GM23338 (cell line): ENCODE measurements around the gene CNTNAP2. TPM values are rescaled to one million over a fixed set of nuclear protein-coding genes. Genes with fewer than 3 reads are reported as not detected.

Source experiments
- ATAC-seq: fragments of 200-7000 bp; cut with Tn5 transposase; 3 replicates; pipeline ENCODE4 v1.9.1; 2020
- DNase-seq: peaks from one replicate; pipeline ENCODE4 v3.0.0-alpha.2; 2015; ENCODE audit warnings: low spot score
- H2AFZ ChIP-seq: fragments of 200-600 bp; sonication (generic); 2 replicates; pipeline ENCODE4 v1.8.0; 2016; ENCODE audit warnings: antibody characterized with exemption, mild to moderate bottlenecking, moderate library complexity
- H3F3A ChIP-seq: fragments of 200-600 bp; sonication (generic); replicated peaks from 2 replicates; pipeline ENCODE4 v1.8.0; 2017; ENCODE audit warnings: antibody characterized with exemption, mixed run types, low read depth
- H3K27ac ChIP-seq: fragments of 200-600 bp; sonication (generic); 2 replicates; pipeline ENCODE4 v1.6.1; 2016; ENCODE audit warnings: low read depth
- H3K27me3 ChIP-seq: fragments of 200-600 bp; sonication (generic); 2 replicates; pipeline ENCODE4 v1.8.0; 2016; ENCODE audit warnings: mild to moderate bottlenecking, mixed run types, moderate library complexity; ENCODE audit not compliant: insufficient read depth
- H3K36me3 ChIP-seq: fragments of 200-600 bp; sonication (generic); 2 replicates; pipeline ENCODE4 v1.8.0; 2016; ENCODE audit warnings: mild to moderate bottlenecking; ENCODE audit not compliant: insufficient read depth
- H3K4me1 ChIP-seq: fragments of 200-600 bp; sonication (generic); 2 replicates; pipeline ENCODE4 v1.8.0; 2016; ENCODE audit warnings: mild to moderate bottlenecking, moderate library complexity; ENCODE audit not compliant: insufficient read depth
- H3K4me2 ChIP-seq: fragments of 200-600 bp; sonication (generic); 2 replicates; pipeline ENCODE4 v1.7.1; 2017; ENCODE audit warnings: mixed run types
- H3K4me3 ChIP-seq: fragments of 200-600 bp; sonication (generic); 2 replicates; pipeline ENCODE4 v1.6.1; 2016; ENCODE audit warnings: mixed run types
- H3K79me2 ChIP-seq: fragments of 200-600 bp; sonication (generic); replicated peaks from 2 replicates; pipeline ENCODE4 v1.8.0; 2017; ENCODE audit warnings: mild to moderate bottlenecking; ENCODE audit not compliant: insufficient read depth
- H3K9me2 ChIP-seq: fragments of 200-600 bp; sonication (generic); 2 replicates; pipeline ENCODE4 v1.8.0; 2017; ENCODE audit not compliant: insufficient read depth
- H4K20me1 ChIP-seq: fragments of 200-600 bp; sonication (generic); replicated peaks from 2 replicates; pipeline ENCODE4 v1.8.0; 2017; ENCODE audit warnings: mild to moderate bottlenecking; ENCODE audit not compliant: insufficient read depth
- H3K27ac Mint-ChIP-seq: 2 replicates; pipeline ENCODE4 v1.8.0; 2020; ENCODE audit warnings: inconsistent platforms, mild to moderate bottlenecking, moderate library complexity, mixed read lengths
- H3K27me3 Mint-ChIP-seq: 3 replicates; pipeline ENCODE4 v1.8.0; 2022; ENCODE audit warnings: low read depth, mild to moderate bottlenecking, moderate library complexity, mixed read lengths, inconsistent platforms; ENCODE audit not compliant: insufficient read depth, poor library complexity
- H3K36me3 Mint-ChIP-seq: 3 replicates; pipeline ENCODE4 v1.8.0; 2021; ENCODE audit warnings: low read depth, mild to moderate bottlenecking, inconsistent platforms, moderate library complexity, mixed read lengths
- H3K4me1 Mint-ChIP-seq: 3 replicates; pipeline ENCODE4 v1.8.0; 2020; ENCODE audit warnings: mild to moderate bottlenecking, inconsistent platforms, mixed read lengths
- H3K4me3 Mint-ChIP-seq: 3 replicates; pipeline ENCODE4 v1.8.0; 2021; ENCODE audit warnings: moderate library complexity, mild to moderate bottlenecking, inconsistent platforms, mixed read lengths
- H3K9me3 Mint-ChIP-seq: 3 replicates; pipeline ENCODE4 v1.8.0; 2020; ENCODE audit warnings: moderate library complexity, mild to moderate bottlenecking, inconsistent platforms, mixed read lengths
- CREB1 ChIP-seq: fragments of 250-450 bp; sonication (Bioruptor Pico); IDR thresholded peaks from 2 replicates; pipeline ENCODE4 v1.5.0; 2020; ENCODE audit warnings: low read depth, mild to moderate bottlenecking, moderate library complexity
- JUNB ChIP-seq: IDR thresholded peaks from one replicate; pipeline ENCODE4 v1.6.1; 2016; ENCODE audit warnings: antibody characterized with exemption; ENCODE audit not compliant: unreplicated experiment
- NANOG ChIP-seq: IDR thresholded peaks from 2 replicates; pipeline ENCODE4 v1.6.1; 2016; ENCODE audit warnings: antibody characterized with exemption, borderline replicate concordance
- STAT1 ChIP-seq: IDR thresholded peaks from one replicate; pipeline ENCODE4 v1.6.1; 2016; ENCODE audit warnings: antibody characterized with exemption; ENCODE audit not compliant: unreplicated experiment
- ZNF114 ChIP-seq: fragments of 250-450 bp; sonication (Bioruptor Pico); IDR thresholded peaks from 2 replicates; pipeline ENCODE4 v1.5.0; 2020; ENCODE audit warnings: mild to moderate bottlenecking, moderate library complexity
- ZNF331 ChIP-seq: fragments of 250-450 bp; sonication (Bioruptor Pico); IDR thresholded peaks from 2 replicates; pipeline ENCODE4 v1.5.0; 2020; ENCODE audit warnings: low read depth, mild to moderate bottlenecking, moderate library complexity
- polyA plus RNA-seq: library from polyadenylated mRNA; unstranded; fragments of >200 nt; fragmentation: Nextera tagmentation; extraction: Ambion mirVana; gene quantifications from 2 replicates; pipeline ENCODE4 v1.2.1, GENCODE V29; 2016
- total RNA-seq: library from RNA; depleted of rRNA; stranded (reverse); fragments of >200 nt; shearing (Covaris generic); gene quantifications from 2 replicates; pipeline ENCODE4 v1.2.3, GENCODE V29; 2014
- TF ChIP-seq, protein P1 (sequence below): fragments of 250-450 bp; sonication (Bioruptor Pico); IDR thresholded peaks from 2 replicates; pipeline ENCODE4 v1.5.0; 2020; ENCODE audit warnings: mild to moderate bottlenecking, moderate library complexity

The CNTNAP2 gene
- total and polyA plus RNA-seq, 2 experiments from 2014 or later: 38.2 to 61.3 TPM

DNA sequence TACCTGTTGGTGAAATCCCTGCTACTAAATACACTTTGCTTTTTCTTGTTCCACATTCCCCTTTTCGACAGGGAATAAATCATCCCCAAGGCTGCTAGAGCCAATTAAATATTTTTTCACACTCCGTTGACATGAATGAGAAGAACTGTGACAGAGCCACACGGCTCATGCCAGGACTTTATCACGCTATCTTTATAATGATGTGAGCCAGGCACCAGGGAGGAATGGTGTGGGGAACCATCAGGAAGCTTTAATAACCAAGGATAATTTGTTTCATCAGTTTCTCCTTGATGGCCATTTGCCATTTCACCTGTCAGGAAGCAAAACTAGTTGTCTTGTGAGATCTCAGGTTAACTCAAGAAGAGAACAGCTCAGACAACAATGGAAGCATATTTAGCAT lies 2280.9 kb downstream of the CNTNAP2 start:
- Histone ChIP-seq H3K27me3 (no peaks in the 10 kb centered on the region), H3K79me2 (peaks cover 7% of the 10 kb centered on the region), H4K20me1 (no peaks in the 10 kb centered on the region), H2AFZ (no peak overlapping the region), H3K4me1 (peaks cover 60% of the 10 kb centered on the region), H3K4me3 (no peak overlapping the region), H3K4me2 (peak overlapping the region; percentile 23), H3K27ac (0 out of 2 replicates have a peak overlapping the region, but pooled peaks have one; percentile 12), H3K9me2 (no peaks in the 10 kb centered on the region), H3F3A (no peaks in the 10 kb centered on the region), H3K36me3 (no peaks in the 10 kb centered on the region)
- DNase-seq (no peak), ATAC-seq (no peak)
- Mint-ChIP-seq H3K27ac (0 out of 2 replicates have a peak overlapping the region, but pooled peaks have one; percentile 3), H3K9me3 (no peaks in the 10 kb centered on the region), H3K4me3 (no peak overlapping the region), H3K27me3 (peaks cover 10% of the 10 kb centered on the region), H3K4me1 (peaks cover 83% of the 10 kb centered on the region), H3K36me3 (no peaks in the 10 kb centered on the region)
- TF ChIP-seq, protein P1, sequence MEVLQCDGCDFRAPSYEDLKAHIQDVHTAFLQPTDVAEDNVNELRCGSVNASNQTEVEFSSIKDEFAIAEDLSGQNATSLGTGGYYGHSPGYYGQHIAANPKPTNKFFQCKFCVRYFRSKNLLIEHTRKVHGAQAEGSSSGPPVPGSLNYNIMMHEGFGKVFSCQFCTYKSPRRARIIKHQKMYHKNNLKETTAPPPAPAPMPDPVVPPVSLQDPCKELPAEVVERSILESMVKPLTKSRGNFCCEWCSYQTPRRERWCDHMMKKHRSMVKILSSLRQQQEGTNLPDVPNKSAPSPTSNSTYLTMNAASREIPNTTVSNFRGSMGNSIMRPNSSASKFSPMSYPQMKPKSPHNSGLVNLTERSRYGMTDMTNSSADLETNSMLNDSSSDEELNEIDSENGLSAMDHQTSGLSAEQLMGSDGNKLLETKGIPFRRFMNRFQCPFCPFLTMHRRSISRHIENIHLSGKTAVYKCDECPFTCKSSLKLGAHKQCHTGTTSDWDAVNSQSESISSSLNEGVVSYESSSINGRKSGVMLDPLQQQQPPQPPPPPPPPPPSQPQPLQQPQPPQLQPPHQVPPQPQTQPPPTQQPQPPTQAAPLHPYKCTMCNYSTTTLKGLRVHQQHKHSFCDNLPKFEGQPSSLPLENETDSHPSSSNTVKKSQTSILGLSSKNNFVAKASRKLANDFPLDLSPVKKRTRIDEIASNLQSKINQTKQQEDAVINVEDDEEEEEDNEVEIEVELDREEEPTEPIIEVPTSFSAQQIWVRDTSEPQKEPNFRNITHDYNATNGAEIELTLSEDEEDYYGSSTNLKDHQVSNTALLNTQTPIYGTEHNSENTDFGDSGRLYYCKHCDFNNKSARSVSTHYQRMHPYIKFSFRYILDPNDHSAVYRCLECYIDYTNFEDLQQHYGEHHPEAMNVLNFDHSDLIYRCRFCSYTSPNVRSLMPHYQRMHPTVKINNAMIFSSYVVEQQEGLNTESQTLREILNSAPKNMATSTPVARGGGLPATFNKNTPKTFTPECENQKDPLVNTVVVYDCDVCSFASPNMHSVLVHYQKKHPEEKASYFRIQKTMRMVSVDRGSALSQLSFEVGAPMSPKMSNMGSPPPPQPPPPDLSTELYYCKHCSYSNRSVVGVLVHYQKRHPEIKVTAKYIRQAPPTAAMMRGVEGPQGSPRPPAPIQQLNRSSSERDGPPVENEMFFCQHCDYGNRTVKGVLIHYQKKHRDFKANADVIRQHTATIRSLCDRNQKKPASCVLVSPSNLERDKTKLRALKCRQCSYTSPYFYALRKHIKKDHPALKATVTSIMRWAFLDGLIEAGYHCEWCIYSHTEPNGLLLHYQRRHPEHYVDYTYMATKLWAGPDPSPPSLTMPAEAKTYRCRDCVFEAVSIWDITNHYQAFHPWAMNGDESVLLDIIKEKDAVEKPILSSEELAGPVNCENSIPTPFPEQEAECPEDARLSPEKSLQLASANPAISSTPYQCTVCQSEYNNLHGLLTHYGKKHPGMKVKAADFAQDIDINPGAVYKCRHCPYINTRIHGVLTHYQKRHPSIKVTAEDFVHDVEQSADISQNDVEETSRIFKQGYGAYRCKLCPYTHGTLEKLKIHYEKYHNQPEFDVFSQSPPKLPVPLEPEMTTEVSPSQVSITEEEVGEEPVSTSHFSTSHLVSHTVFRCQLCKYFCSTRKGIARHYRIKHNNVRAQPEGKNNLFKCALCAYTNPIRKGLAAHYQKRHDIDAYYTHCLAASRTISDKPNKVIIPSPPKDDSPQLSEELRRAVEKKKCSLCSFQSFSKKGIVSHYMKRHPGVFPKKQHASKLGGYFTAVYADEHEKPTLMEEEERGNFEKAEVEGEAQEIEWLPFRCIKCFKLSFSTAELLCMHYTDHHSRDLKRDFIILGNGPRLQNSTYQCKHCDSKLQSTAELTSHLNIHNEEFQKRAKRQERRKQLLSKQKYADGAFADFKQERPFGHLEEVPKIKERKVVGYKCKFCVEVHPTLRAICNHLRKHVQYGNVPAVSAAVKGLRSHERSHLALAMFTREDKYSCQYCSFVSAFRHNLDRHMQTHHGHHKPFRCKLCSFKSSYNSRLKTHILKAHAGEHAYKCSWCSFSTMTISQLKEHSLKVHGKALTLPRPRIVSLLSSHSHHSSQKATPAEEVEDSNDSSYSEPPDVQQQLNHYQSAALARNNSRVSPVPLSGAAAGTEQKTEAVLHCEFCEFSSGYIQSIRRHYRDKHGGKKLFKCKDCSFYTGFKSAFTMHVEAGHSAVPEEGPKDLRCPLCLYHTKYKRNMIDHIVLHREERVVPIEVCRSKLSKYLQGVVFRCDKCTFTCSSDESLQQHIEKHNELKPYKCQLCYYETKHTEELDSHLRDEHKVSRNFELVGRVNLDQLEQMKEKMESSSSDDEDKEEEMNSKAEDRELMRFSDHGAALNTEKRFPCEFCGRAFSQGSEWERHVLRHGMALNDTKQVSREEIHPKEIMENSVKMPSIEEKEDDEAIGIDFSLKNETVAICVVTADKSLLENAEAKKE (CRISPR knock-in tag): no peak
- TF ChIP-seq CREB1: no peak
- TF ChIP-seq ZNF331 (CRISPR knock-in tag): no peak

DNA sequence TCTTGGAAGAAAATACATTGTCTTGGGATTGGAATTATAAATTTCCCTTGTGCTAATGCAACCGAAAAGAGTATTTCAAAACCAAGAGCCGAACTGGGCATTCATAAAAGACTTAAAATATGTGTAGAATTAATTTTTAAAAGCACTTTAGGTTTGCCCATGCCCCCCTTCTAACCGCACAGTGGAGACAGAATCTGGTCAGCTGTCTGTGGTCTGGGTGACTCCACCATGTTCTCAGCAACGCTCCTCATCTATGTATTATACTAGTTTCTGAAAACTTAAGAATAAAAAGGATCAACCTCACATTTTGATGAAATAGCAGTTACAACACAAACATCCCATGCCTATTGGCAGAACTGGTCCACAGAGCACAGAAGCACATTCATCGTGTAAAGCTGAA lies 2281.4 kb downstream of the CNTNAP2 start:
- H3K27me3 Mint-ChIP-seq: peaks cover 8% of the 10 kb centered on the region
- peaks cover 81% of the 10 kb centered on the region for H3K4me1 Mint-ChIP-seq
- no peak overlapping the region for H3K27ac Mint-ChIP-seq
- Histone ChIP-seq H3F3A (no peaks in the 10 kb centered on the region), H3K27me3 (no peaks in the 10 kb centered on the region), H4K20me1 (no peaks in the 10 kb centered on the region), H3K79me2 (peaks cover 7% of the 10 kb centered on the region), H3K4me2 (no peak overlapping the region), H3K27ac (no peak overlapping the region), H2AFZ (no peak overlapping the region), H3K36me3 (no peaks in the 10 kb centered on the region), H3K4me1 (peaks cover 60% of the 10 kb centered on the region), H3K9me2 (no peaks in the 10 kb centered on the region), H3K4me3 (no peak overlapping the region)
- no peak for DNase-seq
- no peak overlapping the region for H3K4me3 Mint-ChIP-seq
- no peak for ATAC-seq
- H3K36me3 Mint-ChIP-seq: no peaks in the 10 kb centered on the region
- no peaks in the 10 kb centered on the region for H3K9me3 Mint-ChIP-seq
- TF ChIP-seq, protein P1 (CRISPR knock-in tag): no peak
- no peak for TF ChIP-seq ZNF114
- no peak for TF ChIP-seq STAT1
- no peak for TF ChIP-seq JUNB
- TF ChIP-seq NANOG: no peak
- TF ChIP-seq ZNF331 (CRISPR knock-in tag): no peak
